Liver (tissue), 9 donors: ENCODE data around the gene PPIE. TPM values are rescaled to one million over a fixed set of nuclear protein-coding genes. Genes with fewer than 3 reads are reported as not detected.

Source experiments
- DNase-seq: peaks from one replicate; pipeline ENCODE4 v3.0.0-alpha.2; 2017; ENCODE audit warnings: low spot score
- H3K27ac ChIP-seq, 2 donors: one replicate each; pipeline ENCODE4 v1.7.0; 2013; ENCODE audit warnings: inconsistent platforms in 2 of 2, low read length in 2 of 2, control low read depth in 1 of 2, low read depth in 1 of 2, mild to moderate bottlenecking in 1 of 2
- H3K27me3 ChIP-seq, 4 donors: one replicate each; pipeline versions ENCODE4 v1.6.1 to v1.7.0; 2013; ENCODE audit warnings: low read length in 3 of 4, inconsistent platforms in 1 of 4, mild to moderate bottlenecking in 1 of 4, moderate library complexity in 1 of 4; ENCODE audit not compliant: control insufficient read depth in 4 of 4, insufficient read depth in 4 of 4
- H3K36me3 ChIP-seq, 4 donors: one replicate each; pipeline versions ENCODE4 v1.6.1 to v1.7.0; 2013; ENCODE audit warnings: low read length in 3 of 4, mild to moderate bottlenecking in 3 of 4, low read depth in 1 of 4, moderate library complexity in 1 of 4; ENCODE audit not compliant: control insufficient read depth in 4 of 4, insufficient read depth in 3 of 4
- H3K4me1 ChIP-seq, 4 donors: one replicate each; pipeline versions ENCODE4 v1.6.1 to v1.7.0; 2013; ENCODE audit warnings: low read length in 3 of 4, mild to moderate bottlenecking in 3 of 4, moderate library complexity in 1 of 4; ENCODE audit not compliant: control insufficient read depth in 4 of 4, insufficient read depth in 4 of 4
- H3K4me3 ChIP-seq, 3 donors: one replicate each; pipeline versions ENCODE4 v1.6.1 to v1.7.0; 2013; ENCODE audit warnings: low read length in 3 of 3, control low read depth in 1 of 3, low read depth in 1 of 3, mild to moderate bottlenecking in 1 of 3
- H3K9ac ChIP-seq, 2 donors: one replicate each; pipeline ENCODE4 v1.7.0; 2013; ENCODE audit warnings: low read length in 2 of 2, mild to moderate bottlenecking in 2 of 2, moderate library complexity in 2 of 2, control low read depth in 1 of 2, low read depth in 1 of 2
- H3K9me3 ChIP-seq, 4 donors: one replicate each; pipeline versions ENCODE4 v1.6.1 to v1.7.0; 2013; ENCODE audit warnings: low read length in 3 of 4; ENCODE audit not compliant: control insufficient read depth in 4 of 4
- EGR1 ChIP-seq, 2 donors: IDR thresholded peaks; 2 replicates each; pipeline ENCODE4 v1.6.1; 2016 to 2018; ENCODE audit warnings: antibody characterized with exemption in 2 of 2, low read depth in 2 of 2
- FOXA1 ChIP-seq: IDR thresholded peaks from 2 replicates; pipeline ENCODE4 v1.6.1; 2016; ENCODE audit warnings: antibody characterized with exemption
- HNF4G ChIP-seq: IDR thresholded peaks from 2 replicates; pipeline ENCODE4 v1.6.1; 2016; ENCODE audit warnings: antibody characterized with exemption
- JUND ChIP-seq, 2 donors: IDR thresholded peaks; 2 replicates each; pipeline ENCODE4 v1.6.1; 2016; ENCODE audit warnings: antibody characterized with exemption in 2 of 2
- NR2F2 ChIP-seq: IDR thresholded peaks from 2 replicates; pipeline ENCODE4 v1.6.1; 2016; ENCODE audit warnings: antibody characterized with exemption
- RAD21 ChIP-seq, 2 donors: IDR thresholded peaks; 2 replicates each; pipeline ENCODE4 v1.6.1; 2016; ENCODE audit warnings: antibody characterized with exemption in 2 of 2, mild to moderate bottlenecking in 2 of 2
- RXRA ChIP-seq, 2 donors: IDR thresholded peaks; 2 replicates each; pipeline ENCODE4 v1.6.1; 2017 to 2018; ENCODE audit warnings: antibody characterized with exemption in 2 of 2, mild to moderate bottlenecking in 1 of 2
- SP1 ChIP-seq: IDR thresholded peaks from 2 replicates; pipeline ENCODE4 v1.6.1; 2018; ENCODE audit warnings: antibody characterized with exemption, mild to moderate bottlenecking
- TAF1 ChIP-seq: conservative IDR thresholded peaks from 2 replicates; pipeline ENCODE4 v1.6.1; 2016; ENCODE audit warnings: antibody characterized with exemption, mild to moderate bottlenecking
- YY1 ChIP-seq: IDR thresholded peaks from 2 replicates; pipeline ENCODE4 v1.6.1; 2016; ENCODE audit warnings: antibody characterized with exemption, mild to moderate bottlenecking
- WGBS: extraction: QIAGEN DNeasy Blood & Tissue Kit; methylation state at CpG from one replicate; pipeline ENCODE4 v1.1.7; 2013; 5-methylcytosine and 5-hydroxymethylcytosine counted together
- polyA plus RNA-seq, 2 donors: library from polyadenylated mRNA; stranded (reverse) in 1 of 2; unstranded in 1 of 2; fragments of 200-250 nt in 1 of 2; fragments of >200 nt in 1 of 2; fragmentation: Nextera tagmentation in 1 of 2; extraction: Ambion mirVana in 1 of 2; gene quantifications; one replicate each; pipeline versions ENCODE4 v1.2.1 to v1.2.3, GENCODE V29; 2013 to 2015
- total RNA-seq, 2 donors: library from RNA; depleted of rRNA; stranded (reverse); fragments of >200 nt; gene quantifications; one replicate each; pipeline ENCODE4 v1.2.3, GENCODE V29; 2014
- TF ChIP-seq, protein P1 (sequence below): fragments of 150-350 bp; IDR thresholded peaks from 2 replicates; pipeline ENCODE4 v1.5.1; 2017; ENCODE audit warnings: improper control_type of control experiment, low read depth, low read length; ENCODE audit not compliant: missing input control
- TF ChIP-seq, protein P2 (sequence below): IDR thresholded peaks from 2 replicates; pipeline ENCODE4 v1.6.1; 2016; ENCODE audit warnings: antibody characterized with exemption
- TF ChIP-seq, protein P3 (sequence below): IDR thresholded peaks from 2 replicates; pipeline ENCODE4 v1.6.1; 2016; ENCODE audit warnings: antibody characterized with exemption
- donor health status: healthy.
- donor health status: healthy.
- donor health status: healthy.
- donor health status: healthy.
- donor health status: healthy.

PPIE gene
- total and polyA plus RNA-seq, 4 donors = 15.5 to 23.6 (median 19.2) TPM

DNA sequence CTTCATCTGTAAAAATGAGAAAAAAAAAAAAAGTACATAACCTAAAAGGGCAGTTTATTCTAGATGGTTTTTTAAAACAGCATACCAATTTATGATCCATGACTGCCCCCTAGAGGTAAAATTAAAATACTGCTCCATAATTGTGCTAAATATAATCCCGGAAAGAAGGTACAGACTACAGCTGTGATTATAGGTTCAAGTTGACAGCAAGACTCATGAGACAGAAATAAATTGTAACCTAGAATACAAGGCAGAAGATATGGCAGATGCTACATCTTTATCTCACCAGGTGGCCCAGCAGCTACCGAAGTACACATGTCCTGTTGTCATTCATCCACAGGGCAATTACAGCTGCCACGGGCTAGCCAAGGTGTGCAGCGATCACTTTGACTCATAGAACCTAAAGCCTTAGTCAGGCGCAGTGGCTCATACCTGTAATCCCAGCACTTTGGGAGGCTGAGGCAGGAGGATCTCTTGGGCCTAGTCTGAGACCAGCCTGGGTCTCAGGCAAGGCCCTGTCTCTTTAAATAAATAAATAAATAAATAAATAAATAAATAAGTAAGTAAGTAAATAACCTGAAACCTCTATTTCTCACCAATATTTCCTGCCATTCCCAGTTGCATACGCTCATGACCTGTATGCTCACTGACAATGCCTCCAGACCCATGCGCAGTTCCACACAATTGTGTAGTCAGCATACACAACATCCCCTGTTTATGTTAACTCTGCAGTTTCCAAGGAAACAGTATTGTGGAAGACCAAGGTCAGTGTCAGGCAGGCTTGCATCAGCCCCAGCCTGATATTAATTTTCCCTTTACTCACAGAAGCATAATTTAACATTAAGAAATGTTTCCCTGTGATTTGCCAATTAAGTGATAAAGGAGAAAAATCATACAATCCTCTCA is 18.3 kb upstream of the PPIE start:
- Histone ChIP-seq H3K27me3 (peaks cover 0 to 5% (median 2%) of the 10 kb centered on the region in 4 donors), H3K9me3 (no peaks in the 10 kb centered on the region), H3K27ac (no peak overlapping the region), H3K9ac (no peak overlapping the region), H3K36me3 (no peaks in the 10 kb centered on the region), H3K4me1 (no peaks in the 10 kb centered on the region), H3K4me3 (no peak overlapping the region)
- TF ChIP-seq, protein P1, sequence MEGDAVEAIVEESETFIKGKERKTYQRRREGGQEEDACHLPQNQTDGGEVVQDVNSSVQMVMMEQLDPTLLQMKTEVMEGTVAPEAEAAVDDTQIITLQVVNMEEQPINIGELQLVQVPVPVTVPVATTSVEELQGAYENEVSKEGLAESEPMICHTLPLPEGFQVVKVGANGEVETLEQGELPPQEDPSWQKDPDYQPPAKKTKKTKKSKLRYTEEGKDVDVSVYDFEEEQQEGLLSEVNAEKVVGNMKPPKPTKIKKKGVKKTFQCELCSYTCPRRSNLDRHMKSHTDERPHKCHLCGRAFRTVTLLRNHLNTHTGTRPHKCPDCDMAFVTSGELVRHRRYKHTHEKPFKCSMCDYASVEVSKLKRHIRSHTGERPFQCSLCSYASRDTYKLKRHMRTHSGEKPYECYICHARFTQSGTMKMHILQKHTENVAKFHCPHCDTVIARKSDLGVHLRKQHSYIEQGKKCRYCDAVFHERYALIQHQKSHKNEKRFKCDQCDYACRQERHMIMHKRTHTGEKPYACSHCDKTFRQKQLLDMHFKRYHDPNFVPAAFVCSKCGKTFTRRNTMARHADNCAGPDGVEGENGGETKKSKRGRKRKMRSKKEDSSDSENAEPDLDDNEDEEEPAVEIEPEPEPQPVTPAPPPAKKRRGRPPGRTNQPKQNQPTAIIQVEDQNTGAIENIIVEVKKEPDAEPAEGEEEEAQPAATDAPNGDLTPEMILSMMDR = peak; percentile 72
- TF ChIP-seq RAD21 (IDR thresholded peaks at IDR 0.05) (peak; percentile 87 to 89), JUND (IDR thresholded peaks at IDR 0.05) (no peak)
- WGBS = 45% methylated on average over 7 of the region's 7 CpGs
- DNase-seq = no peak

DNA sequence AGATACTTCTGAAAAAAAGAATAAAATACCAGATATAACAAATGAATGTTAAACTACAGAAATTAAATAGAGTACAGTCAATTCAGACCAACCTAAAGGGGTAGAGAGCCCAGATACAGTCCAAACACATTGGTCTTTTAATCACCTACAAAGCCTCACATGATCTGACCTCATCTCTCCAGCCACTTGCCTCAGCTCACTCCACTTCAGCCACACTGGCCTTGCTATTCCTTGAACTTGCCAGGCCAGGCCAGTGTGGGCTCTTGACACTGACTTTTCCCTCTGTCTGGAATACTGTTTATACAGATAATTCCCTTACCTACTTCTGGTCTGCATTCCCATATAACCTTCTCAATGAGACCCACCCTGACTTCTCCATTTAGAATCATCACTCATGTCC is 17.0 kb upstream of the PPIE start:
- Histone ChIP-seq H3K9ac (no peak overlapping the region), H3K36me3 (no peaks in the 10 kb centered on the region), H3K27ac (no peak overlapping the region), H3K4me3 (no peak overlapping the region), H3K4me1 (no peaks in the 10 kb centered on the region), H3K9me3 (no peaks in the 10 kb centered on the region), H3K27me3 (peaks cover 0 to 5% (median 2%) of the 10 kb centered on the region in 4 donors)
- TF ChIP-seq SP1 (no peak), JUND (IDR thresholded peaks at IDR 0.05) (no peak), HNF4G (no peak), NR2F2 (no peak), YY1 (no peak), EGR1 (IDR thresholded peaks at IDR 0.05; ENCODE audit: low read depth in 2 of 2) (no peak), TAF1 (no peak), RXRA (IDR thresholded peaks at IDR 0.05) (no peak), RAD21 (IDR thresholded peaks at IDR 0.05) (no peak), FOXA1 (no peak)
- TF ChIP-seq, protein P1 = no peak
- TF ChIP-seq, protein P2, sequence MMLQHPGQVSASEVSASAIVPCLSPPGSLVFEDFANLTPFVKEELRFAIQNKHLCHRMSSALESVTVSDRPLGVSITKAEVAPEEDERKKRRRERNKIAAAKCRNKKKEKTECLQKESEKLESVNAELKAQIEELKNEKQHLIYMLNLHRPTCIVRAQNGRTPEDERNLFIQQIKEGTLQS = no peak
- no peak for DNase-seq

DNA sequence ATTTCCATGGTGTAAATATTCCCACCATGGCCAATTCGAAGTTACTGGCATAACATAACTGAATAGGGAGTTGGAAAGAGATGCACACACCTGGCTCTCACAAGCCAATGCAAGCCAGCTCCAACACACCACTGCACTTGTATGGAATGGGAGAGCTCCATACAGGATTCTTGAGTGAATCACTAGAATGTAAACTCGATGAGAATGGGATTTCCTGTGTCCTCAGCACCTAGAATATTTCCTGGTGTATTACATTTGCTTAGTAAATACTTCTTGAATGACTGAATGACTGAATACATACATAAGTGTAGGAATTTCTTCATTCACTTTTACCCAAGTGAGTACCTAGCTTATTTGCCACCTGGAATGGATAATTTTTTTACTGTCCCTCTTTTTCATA is 16.2 kb upstream of the PPIE start:
- no peak overlapping the region for H3K9ac ChIP-seq
- H3K27ac ChIP-seq = no peak overlapping the region
- no peaks in the 10 kb centered on the region for H3K9me3 ChIP-seq
- H3K27me3 ChIP-seq = peaks cover 0 to 6% (median 2%) of the 10 kb centered on the region in 4 donors
- no peaks in the 10 kb centered on the region for H3K36me3 ChIP-seq
- DNase-seq = no peak
- no peaks in the 10 kb centered on the region for H3K4me1 ChIP-seq
- H3K4me3 ChIP-seq = no peak overlapping the region
- TF ChIP-seq, protein P3, sequence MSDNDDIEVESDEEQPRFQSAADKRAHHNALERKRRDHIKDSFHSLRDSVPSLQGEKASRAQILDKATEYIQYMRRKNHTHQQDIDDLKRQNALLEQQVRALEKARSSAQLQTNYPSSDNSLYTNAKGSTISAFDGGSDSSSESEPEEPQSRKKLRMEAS = no peak
- 20% methylated on average over 2 of the region's 2 CpGs for WGBS
